ENCODE measurements around the gene HCN2. TPM values are rescaled to one million over a fixed set of nuclear protein-coding genes. Genes with fewer than 3 reads are reported as not detected.

The HCN2 gene
- total and polyA plus RNA-seq, 9 of the 15 experiments (the other 6 are each of a cell fraction or from before 2014, with no cell fraction given), result 0.29 to 4.2 (median 0.82) TPM; not detected in 2

- TF ChIP-seq REST (IDR thresholded peaks at IDR 0.05; ENCODE audit: borderline replicate concordance), result no peak
- no peak for TF ChIP-seq REST (CRISPR knock-in tag; IDR thresholded peaks at IDR 0.05; ENCODE audit: low read depth)
- TF ChIP-seq ZBTB33 (CRISPR knock-in tag; IDR thresholded peaks at IDR 0.05), result peak; percentile 31; the same call in 1 of the 2 replicates
- TF ChIP-seq, protein P1, sequence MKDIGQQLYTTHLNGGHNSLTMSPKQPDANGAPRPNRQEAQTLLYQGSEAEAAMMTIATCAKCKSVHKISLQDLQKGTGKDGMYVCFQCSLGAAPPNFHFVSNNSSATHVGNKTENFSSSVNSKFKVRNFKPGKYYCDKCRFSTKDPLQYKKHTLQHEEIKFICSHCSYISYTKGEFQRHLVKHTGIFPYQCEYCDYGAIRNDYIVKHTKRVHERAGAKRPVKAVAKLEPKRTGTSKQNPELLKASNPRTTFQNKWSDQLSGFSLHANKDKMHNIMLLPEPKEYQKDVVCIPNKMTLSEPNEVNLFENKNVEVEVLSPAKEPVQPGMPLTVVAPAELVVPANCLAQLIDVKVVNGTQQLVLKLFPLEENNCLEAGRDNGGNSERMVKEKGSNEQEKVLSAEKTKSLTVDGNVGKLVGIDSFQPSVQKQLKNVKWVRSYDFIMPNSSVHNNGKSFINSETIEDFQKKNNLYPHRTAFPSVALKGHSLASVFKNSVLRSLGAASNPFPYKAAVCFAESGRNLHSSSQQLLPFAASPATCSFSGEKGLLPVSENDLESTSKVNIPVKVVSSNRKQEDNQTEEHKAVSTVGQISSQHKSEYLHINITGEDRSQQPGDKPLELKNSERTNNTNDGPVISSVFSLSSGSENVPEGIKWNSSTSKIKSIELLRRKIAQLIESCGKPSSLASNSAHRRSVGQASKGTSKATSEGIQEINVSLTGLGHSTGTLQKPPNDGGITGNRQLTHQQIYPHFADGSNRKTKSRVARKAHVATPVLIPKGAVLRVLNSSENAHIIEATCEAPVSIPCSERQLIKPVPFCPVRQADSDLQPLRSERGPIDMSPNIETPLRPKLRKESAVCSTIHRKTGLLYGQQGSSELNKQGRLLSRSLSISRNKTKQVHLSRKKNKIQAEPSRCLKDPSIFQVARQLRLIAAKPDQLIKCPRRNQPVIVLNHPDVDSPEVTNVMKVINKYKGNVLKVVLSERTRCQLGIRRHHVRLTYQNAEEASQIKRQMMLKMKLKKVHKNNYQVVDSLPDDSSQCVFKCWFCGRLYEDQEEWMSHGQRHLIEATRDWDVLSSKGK (CRISPR knock-in tag; IDR thresholded peaks at IDR 0.05), result no peak
- no peak for TF ChIP-seq BRF2 (IDR thresholded peaks at IDR 0.05; ENCODE audit: borderline replicate concordance, insufficient read depth, insufficient read length)
- no peak for TF ChIP-seq ARID2 (IDR thresholded peaks at IDR 0.05)
- no peak for TF ChIP-seq ILF3 (IDR thresholded peaks at IDR 0.05; ENCODE audit: borderline replicate concordance)
- no peak for TF ChIP-seq TBL1XR1 (IDR thresholded peaks at IDR 0.05; ENCODE audit: low read length in 2 of 2)
- no peak for TF ChIP-seq MAFK (IDR thresholded peaks at IDR 0.05; ENCODE audit: low read length)
- TF ChIP-seq, protein P2, sequence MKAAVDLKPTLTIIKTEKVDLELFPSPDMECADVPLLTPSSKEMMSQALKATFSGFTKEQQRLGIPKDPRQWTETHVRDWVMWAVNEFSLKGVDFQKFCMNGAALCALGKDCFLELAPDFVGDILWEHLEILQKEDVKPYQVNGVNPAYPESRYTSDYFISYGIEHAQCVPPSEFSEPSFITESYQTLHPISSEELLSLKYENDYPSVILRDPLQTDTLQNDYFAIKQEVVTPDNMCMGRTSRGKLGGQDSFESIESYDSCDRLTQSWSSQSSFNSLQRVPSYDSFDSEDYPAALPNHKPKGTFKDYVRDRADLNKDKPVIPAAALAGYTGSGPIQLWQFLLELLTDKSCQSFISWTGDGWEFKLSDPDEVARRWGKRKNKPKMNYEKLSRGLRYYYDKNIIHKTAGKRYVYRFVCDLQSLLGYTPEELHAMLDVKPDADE (conservative IDR thresholded peaks at IDR 0.05; ENCODE audit: control insufficient read depth, low read depth, low read length), result no peak; the same call in none of the 2 replicates
These were observed 43.5 kb downstream of the HCN2 start, which contains the start of gene POLRMT (continued) for GRCh38 chr19:633068-633785.
